Measurements from ENCODE around the gene TNFSF9. TPM values are rescaled to one million over a fixed set of nuclear protein-coding genes. Genes with fewer than 3 reads are reported as not detected.

Gene TNFSF9
- total RNA-seq, 4 donors from 2014 or later: 1.1 to 1.8 TPM; not detected in 2

GRCh38 chr19:6568816-6569215 is 38.0 kb downstream of the TNFSF9 start:
- Histone ChIP-seq H3K27me3 (peaks cover 6 to 11% (median 8%) of the 10 kb centered on the region in 3 donors), H3K27ac (no peak overlapping the region), H3K4me1 (no peaks in the 10 kb centered on the region), H3K9me3 (peaks cover 0 to 6% (median 0%) of the 10 kb centered on the region in 3 donors), H3K36me3 (no peaks in the 10 kb centered on the region), H3K4me3 (no peak overlapping the region)
- DNase-seq (no peak), ATAC-seq (no peak)
- intact Hi-C loops (cut with DNase I; ENCODE audit: low total_unique reads): no loop called here
- in situ Hi-C loops (cut with MboI; ENCODE audit: low sequenced_read_pairs in 4 of 4): no loop called here
- TF ChIP-seq POLR2A (IDR thresholded peaks at IDR 0.05) (no peak), CTCF (IDR thresholded peaks at IDR 0.05 in 4 of 5, conservative IDR thresholded peaks at IDR 0.05 in 1 of 5) (no peak)

GRCh38 chr19:6570764-6571163 is 39.9 kb downstream of the TNFSF9 start:
- TF ChIP-seq CTCF (IDR thresholded peaks at IDR 0.05 in 4 of 5, conservative IDR thresholded peaks at IDR 0.05 in 1 of 5) (no peak), POLR2A (IDR thresholded peaks at IDR 0.05) (no peak)
- in situ Hi-C loops (cut with MboI; ENCODE audit: low sequenced_read_pairs in 4 of 4): no loop called here
- intact Hi-C loops (cut with DNase I; ENCODE audit: low total_unique reads): no loop called here
- Histone ChIP-seq H3K27me3 (peaks cover 6 to 11% (median 8%) of the 10 kb centered on the region in 3 donors), H3K4me3 (no peak overlapping the region), H3K36me3 (no peaks in the 10 kb centered on the region), H3K27ac (no peak overlapping the region), H3K4me1 (no peaks in the 10 kb centered on the region), H3K9me3 (no peaks in the 10 kb centered on the region)
- ATAC-seq (no peak), DNase-seq (no peak)

- intact Hi-C loops (cut with DNase I; ENCODE audit: low total_unique reads) (no loop called here), in situ Hi-C loops (cut with MboI; ENCODE audit: low sequenced_read_pairs in 4 of 4) (no loop called here)
- Histone ChIP-seq H3K27ac (no peak overlapping the region), H3K27me3 (peaks cover 6 to 11% (median 8%) of the 10 kb centered on the region in 3 donors), H3K4me3 (no peak overlapping the region), H3K9me3 (no peaks in the 10 kb centered on the region), H3K36me3 (no peaks in the 10 kb centered on the region), H3K4me1 (no peaks in the 10 kb centered on the region)
- no peak for DNase-seq
- no peak for TF ChIP-seq POLR2A (IDR thresholded peaks at IDR 0.05)
- TF ChIP-seq CTCF (IDR thresholded peaks at IDR 0.05 in 4 of 5, conservative IDR thresholded peaks at IDR 0.05 in 1 of 5): no peak
- ATAC-seq: no peak
Observed at GRCh38 chr19:6571167-6571566, 40.3 kb downstream of the TNFSF9 start.

GRCh38 chr19:6572217-6572616 is 41.4 kb downstream of the TNFSF9 start:
- Histone ChIP-seq H3K27me3 (peaks cover 6 to 11% (median 8%) of the 10 kb centered on the region in 3 donors), H3K9me3 (no peaks in the 10 kb centered on the region), H3K27ac (no peak overlapping the region), H3K4me3 (no peak overlapping the region), H3K36me3 (no peaks in the 10 kb centered on the region), H3K4me1 (no peaks in the 10 kb centered on the region)
- in situ Hi-C loops (cut with MboI; ENCODE audit: low sequenced_read_pairs in 4 of 4) (no loop called here), intact Hi-C loops (cut with DNase I; ENCODE audit: low total_unique reads) (no loop called here)
- ATAC-seq: no peak
- TF ChIP-seq CTCF (IDR thresholded peaks at IDR 0.05 in 4 of 5, conservative IDR thresholded peaks at IDR 0.05 in 1 of 5) (no peak), POLR2A (IDR thresholded peaks at IDR 0.05) (no peak)
- DNase-seq: peak; percentile 16 to 49

GRCh38 chr19:6573350-6573749 is 42.5 kb downstream of the TNFSF9 start:
- Histone ChIP-seq H3K4me1 (no peaks in the 10 kb centered on the region), H3K9me3 (no peaks in the 10 kb centered on the region), H3K27me3 (peaks cover 6 to 11% (median 8%) of the 10 kb centered on the region in 3 donors), H3K4me3 (no peak overlapping the region), H3K36me3 (no peaks in the 10 kb centered on the region), H3K27ac (no peak overlapping the region)
- TF ChIP-seq CTCF (IDR thresholded peaks at IDR 0.05 in 4 of 5, conservative IDR thresholded peaks at IDR 0.05 in 1 of 5) (no peak), POLR2A (IDR thresholded peaks at IDR 0.05) (no peak)
- intact Hi-C loops (cut with DNase I; ENCODE audit: low total_unique reads) (no loop called here), in situ Hi-C loops (cut with MboI; ENCODE audit: low sequenced_read_pairs in 4 of 4) (no loop called here)
- ATAC-seq (no peak), DNase-seq (no peak)
